BLaER1 treated with 17β-estradiol and CSF1 and Interleukin-3, amounts not matched to agents 10 nM and 100 nM (cell line): ENCODE measurements around the gene TADA1.
A peak's percentile ranks its signal among the peaks of the same experiment; 100 is the strongest.
"Not testable (repeated sequence)": the region's sequence is repeated elsewhere in the genome, so short reads cannot be mapped to it uniquely, and the experiment has no call there.

Experiments
- H3K27ac ChIP-seq, 11 experiments: shearing (Covaris generic); formaldehyde crosslinking; 2 replicates each; pipeline ENCODE4 v1.8.1; 2022
- H3K27me3 ChIP-seq, 11 experiments: shearing (Covaris generic); formaldehyde crosslinking; 2 replicates each; pipeline ENCODE4 v1.8.1; 2022
- H3K36me3 ChIP-seq, 11 experiments: shearing (Covaris generic); formaldehyde crosslinking; 2 replicates each; pipeline ENCODE4 v1.8.1; 2022
- H3K4me1 ChIP-seq, 10 experiments: shearing (Covaris generic); formaldehyde crosslinking; 2 replicates each; pipeline ENCODE4 v1.8.1; 2022
- H3K4me2 ChIP-seq, 11 experiments: shearing (Covaris generic); formaldehyde crosslinking; 2 replicates each; pipeline ENCODE4 v1.8.1; 2022
- H3K4me3 ChIP-seq, 10 experiments: shearing (Covaris generic); formaldehyde crosslinking; 2 replicates each; pipeline ENCODE4 v1.8.1; 2022
- H3K9ac ChIP-seq, 11 experiments: shearing (Covaris generic); formaldehyde crosslinking; 2 replicates each; pipeline ENCODE4 v1.8.1; 2022
- H3K9me3 ChIP-seq, 11 experiments: shearing (Covaris generic); formaldehyde crosslinking; replicated peaks in 1 of 11; 2 replicates each; pipeline ENCODE4 v1.8.1; 2022
- H4K20me1 ChIP-seq, 11 experiments: shearing (Covaris generic); formaldehyde crosslinking; 2 replicates each; pipeline ENCODE4 v1.8.1; 2022
- Cebpa-rat ChIP-seq, 11 experiments: shearing (Covaris generic); IDR thresholded peaks; 2 replicates each; pipeline ENCODE4 v1.8.1; 2022

TADA1 gene

DNA sequence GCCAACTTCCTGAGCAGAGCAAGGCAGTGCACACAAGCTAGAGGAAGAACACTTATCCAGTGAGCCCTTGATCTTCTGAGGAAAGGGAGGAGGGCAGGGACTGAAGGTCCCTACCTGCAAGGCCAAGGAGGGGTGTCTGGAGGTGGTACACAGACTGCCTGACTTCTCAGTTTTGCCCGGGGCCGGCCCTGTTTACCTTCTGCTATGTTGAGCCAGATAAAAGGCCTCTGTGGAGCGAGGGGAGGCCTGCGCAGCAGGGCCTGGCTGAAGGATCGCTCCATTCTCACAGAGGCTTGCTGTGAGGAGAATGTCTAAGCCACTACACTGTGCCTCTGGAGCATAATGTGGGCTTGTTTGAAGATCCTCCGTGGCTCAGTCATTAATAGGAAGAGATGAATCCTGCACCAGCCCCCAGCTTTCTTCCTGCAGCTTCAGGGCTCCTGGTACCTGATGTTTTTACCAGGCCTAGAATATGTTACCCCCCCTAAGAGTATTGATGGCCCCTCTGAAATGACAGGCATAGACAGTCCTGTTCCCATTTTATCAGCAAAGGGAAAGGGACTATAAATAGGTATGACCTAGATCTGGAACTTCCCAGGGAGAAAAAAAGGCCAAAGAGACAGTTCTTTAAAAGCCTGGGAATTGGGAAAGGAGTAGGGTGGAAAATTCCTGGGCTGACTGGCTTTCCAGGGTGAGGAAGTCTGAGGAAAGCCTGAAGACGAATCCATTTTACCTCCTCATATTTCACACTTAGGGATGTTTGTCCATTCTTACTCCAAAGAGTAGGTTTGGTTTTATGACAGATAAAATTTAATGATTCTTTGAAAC lies 32.1 kb downstream of the TADA1 start:
- Histone ChIP-seq H3K27me3 (no peaks in the 10 kb centered on the region), H4K20me1 (peaks cover 72 to 91% (median 80%) of the 10 kb centered on the region in 11 experiments; a peak in 21 of 22 replicates), H3K9me3 (no peaks in the 10 kb centered on the region), H3K36me3 (peaks cover 81 to 87% (median 83%) of the 10 kb centered on the region in 11 experiments), H3K9ac (peak overlapping the region in 1 of 11 experiments; percentile 52; a peak in 1 of 22 replicates), H3K27ac (no peak overlapping the region), H3K4me2 (no peak overlapping the region), H3K4me1 (peaks cover 19 to 47% (median 27%) of the 10 kb centered on the region in 10 experiments), H3K4me3 (no peak overlapping the region)
- no peak for TF ChIP-seq Cebpa-rat (IDR thresholded peaks at IDR 0.05)

DNA sequence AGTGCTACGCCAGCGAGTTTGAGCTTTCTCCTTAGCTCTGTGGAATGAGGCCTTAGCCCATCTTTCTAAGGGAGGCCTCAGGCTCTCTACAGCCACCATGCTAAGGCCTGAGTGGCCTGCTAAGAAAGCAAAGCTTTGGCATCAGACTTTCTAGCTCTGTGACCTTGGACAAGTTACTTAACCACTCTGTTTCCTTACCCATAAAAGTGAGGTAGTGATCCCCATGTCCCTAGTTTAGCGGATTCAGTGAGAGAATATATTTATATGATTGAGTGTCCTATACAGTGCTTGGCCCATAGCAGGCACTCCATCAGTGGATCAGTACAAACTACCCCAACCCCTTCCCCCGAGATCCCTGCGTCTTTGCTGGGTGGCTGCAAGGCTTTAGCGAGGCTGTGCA lies 32.7 kb downstream of the TADA1 start:
- Histone ChIP-seq H3K27me3 (no peaks in the 10 kb centered on the region), H4K20me1 (peaks cover 67 to 85% (median 74%) of the 10 kb centered on the region in 11 experiments; a peak in 21 of 22 replicates), H3K4me2 (no peak overlapping the region; a peak in 1 of 22 replicates), H3K9ac (peak overlapping the region in 2 of 11 experiments; percentile 0 to 52; a peak in 1 of 22 replicates), H3K27ac (no peak overlapping the region), H3K4me3 (no peak overlapping the region), H3K9me3 (no peaks in the 10 kb centered on the region), H3K4me1 (peaks cover 25 to 52% (median 33%) of the 10 kb centered on the region in 10 experiments), H3K36me3 (peaks cover 74 to 80% (median 76%) of the 10 kb centered on the region in 11 experiments)
- no peak for TF ChIP-seq Cebpa-rat (IDR thresholded peaks at IDR 0.05)

DNA sequence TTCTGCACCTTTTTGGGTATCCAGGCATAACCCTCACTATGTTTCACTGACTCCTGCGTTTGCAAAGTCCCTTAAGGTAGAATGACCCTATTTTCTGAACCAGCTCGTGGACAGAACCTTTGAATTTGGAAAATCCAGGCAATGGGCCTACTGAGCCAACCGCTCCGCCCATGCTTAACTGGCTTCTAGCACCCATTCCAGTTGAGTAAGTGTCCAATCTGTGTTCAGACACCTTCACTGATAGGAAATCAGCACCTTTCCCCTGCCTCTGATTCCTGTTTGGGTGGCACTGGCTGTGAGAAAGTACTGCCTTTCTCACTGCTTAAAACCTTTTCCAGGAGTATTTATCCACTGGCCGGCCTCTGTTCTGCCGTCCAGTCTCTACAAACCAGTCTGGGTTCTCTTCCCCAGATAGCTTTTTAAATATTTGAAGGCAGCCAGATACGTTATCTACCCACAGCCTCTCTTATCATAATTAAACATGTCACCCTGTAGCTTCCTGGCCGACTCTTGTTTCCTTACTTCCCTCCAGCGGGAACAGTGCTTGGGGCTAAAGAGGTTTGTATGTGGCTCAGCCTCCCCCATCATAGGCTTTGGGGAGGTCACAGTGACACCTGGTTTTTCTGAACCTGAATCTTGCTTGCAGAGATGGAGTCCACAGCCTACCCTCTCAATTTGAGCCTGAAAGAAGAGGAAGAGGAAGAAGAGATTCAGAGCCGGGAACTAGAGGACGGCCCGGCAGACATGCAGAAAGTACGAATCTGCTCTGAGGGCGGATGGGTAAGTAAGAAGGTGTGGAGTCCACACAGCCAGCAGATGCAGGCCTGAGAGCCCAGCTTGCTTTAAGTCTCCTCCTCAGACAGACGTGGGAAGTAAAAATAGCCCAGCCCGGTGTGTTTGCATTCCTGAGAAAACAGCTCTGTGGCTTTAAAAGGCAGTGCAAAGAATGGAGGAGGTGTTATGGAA lies 35.5 kb downstream of the TADA1 start:
- H3K36me3 ChIP-seq, result peaks cover 47 to 53% (median 49%) of the 10 kb centered on the region in 11 experiments
- peaks cover 27 to 62% (median 38%) of the 10 kb centered on the region in 10 experiments for H3K4me1 ChIP-seq
- H3K9me3 ChIP-seq, result no peaks in the 10 kb centered on the region
- H3K27ac ChIP-seq, result peak overlapping the region in 10 of 11 experiments; percentile 81 to 95 (median 88); a peak in 20 of 22 replicates
- peak overlapping the region; percentile 70 to 86 (median 80) for H3K4me3 ChIP-seq
- H3K9ac ChIP-seq, result peak overlapping the region; percentile 80 to 95 (median 85)
- peaks cover 40 to 57% (median 46%) of the 10 kb centered on the region in 11 experiments; a peak in 21 of 22 replicates for H4K20me1 ChIP-seq
- no peaks in the 10 kb centered on the region for H3K27me3 ChIP-seq
- no peak for TF ChIP-seq Cebpa-rat (IDR thresholded peaks at IDR 0.05)
- peak overlapping the region; percentile 83 to 98 (median 95) for H3K4me2 ChIP-seq

DNA sequence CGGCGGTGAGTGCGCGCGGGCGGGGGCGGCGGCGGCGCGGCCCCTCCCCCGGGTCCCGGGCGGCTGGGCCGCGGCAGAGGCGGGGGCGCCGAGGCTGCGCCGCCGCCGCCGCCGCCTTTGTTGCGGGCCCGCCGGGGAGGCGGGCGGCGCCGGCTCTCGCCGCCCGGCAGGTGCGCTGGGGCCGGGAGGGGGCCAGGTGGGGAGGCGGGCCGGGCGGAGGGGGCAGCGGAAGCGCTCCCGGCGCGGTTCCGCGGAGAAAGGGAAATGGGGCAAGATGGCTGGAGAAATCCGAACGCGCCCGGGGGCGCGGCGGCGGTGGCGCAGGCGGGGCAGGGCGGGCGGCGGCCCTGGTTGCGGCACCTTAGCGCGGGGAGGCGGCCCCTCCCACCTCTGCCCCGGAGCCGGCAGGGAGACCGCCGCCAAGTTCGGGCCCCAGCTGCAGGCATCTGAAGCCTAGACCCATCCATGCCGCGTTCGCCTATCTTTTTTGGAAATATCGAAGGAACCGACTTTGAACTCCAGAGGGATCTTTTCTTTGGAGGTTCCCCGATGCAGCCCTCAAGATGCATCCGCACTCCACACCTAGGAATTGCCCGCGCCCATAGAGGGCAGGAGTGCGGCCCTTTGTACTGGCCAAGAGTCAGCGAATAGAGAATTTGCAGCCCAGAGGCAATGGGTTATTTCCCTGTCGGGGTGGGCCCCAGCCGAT lies 36.3 kb downstream of the TADA1 start:
- H3K9me3 ChIP-seq, result no peaks in the 10 kb centered on the region; a peak in 1 of 22 replicates
- peaks cover 27 to 64% (median 38%) of the 10 kb centered on the region in 10 experiments for H3K4me1 ChIP-seq
- H4K20me1 ChIP-seq, result peaks cover 32 to 49% (median 38%) of the 10 kb centered on the region in 11 experiments; a peak in 21 of 22 replicates
- peak overlapping the region; percentile 80 to 95 (median 85) for H3K9ac ChIP-seq
- peaks cover 38 to 44% (median 41%) of the 10 kb centered on the region in 11 experiments for H3K36me3 ChIP-seq
- peak overlapping the region; percentile 83 to 98 (median 95) for H3K4me2 ChIP-seq
- H3K27me3 ChIP-seq, result no peaks in the 10 kb centered on the region
- peak overlapping the region; percentile 70 to 86 (median 80) for H3K4me3 ChIP-seq
- no peak for TF ChIP-seq Cebpa-rat (IDR thresholded peaks at IDR 0.05)
- H3K27ac ChIP-seq, result peak overlapping the region; percentile 71 to 95 (median 87)

DNA sequence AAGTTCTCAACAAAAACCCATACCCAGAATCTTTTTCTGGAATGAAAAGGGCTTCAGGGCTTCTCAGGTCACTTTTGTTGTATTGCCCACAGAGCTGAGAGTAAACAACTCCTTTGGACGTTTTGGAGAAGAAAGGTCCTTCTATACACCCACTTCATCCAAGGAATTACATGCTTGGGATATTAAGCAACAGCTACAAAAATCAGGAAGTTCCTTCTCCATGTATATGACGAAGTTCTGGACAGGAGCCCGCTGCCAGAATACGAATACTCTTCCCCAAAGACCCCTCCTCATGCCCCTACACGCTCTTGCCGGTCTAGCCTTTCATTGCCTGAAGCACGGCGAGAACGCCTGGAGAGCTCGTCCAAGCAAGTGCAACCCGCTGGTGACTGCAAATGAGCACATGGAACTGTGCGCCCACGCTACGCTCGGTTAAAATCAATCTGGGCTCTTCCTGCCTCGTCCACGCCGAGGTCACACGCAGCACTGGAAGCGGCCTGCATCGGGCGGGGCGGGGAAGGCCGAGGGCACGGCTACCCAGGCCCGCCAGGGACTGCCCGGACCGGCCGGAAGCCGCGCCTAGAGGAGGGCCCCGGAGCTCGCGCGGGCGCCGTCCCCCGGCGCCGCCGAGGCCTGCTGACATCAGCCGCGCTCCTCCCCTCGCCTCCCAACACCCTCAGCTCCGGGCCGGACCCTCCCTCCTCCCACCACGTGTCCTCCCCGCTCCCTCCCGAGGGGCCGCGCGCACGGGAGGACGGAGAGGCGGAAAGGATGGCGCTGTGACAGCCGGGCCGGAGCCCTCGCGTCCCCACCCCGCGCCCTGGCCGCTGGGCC lies 37.1 kb downstream of the TADA1 start, which contains the start of gene POGK:
Gene POGK (plus strand): TSS at position 710 of the 834 bp plus-strand sequence. CDS start 1,482 bp downstream, outside the sequence.
- Histone ChIP-seq H3K36me3 (peaks cover 31 to 37% (median 33%) of the 10 kb centered on the region in 11 experiments), H3K4me2 (peak within 1 kb of the TSS; percentile 83 to 98 (median 95)), H3K27me3 (no peaks in the 10 kb centered on the region), H4K20me1 (peaks cover 24 to 41% (median 30%) of the 10 kb centered on the region in 11 experiments; a peak in 20 of 22 replicates), H3K9ac (peak within 1 kb of the TSS; percentile 80 to 95 (median 85)), H3K4me1 (peaks cover 27 to 60% (median 37%) of the 10 kb centered on the region in 10 experiments), H3K4me3 (peak within 1 kb of the TSS; percentile 70 to 86 (median 80)), H3K27ac (peak within 1 kb of the TSS; percentile 71 to 95 (median 87)), H3K9me3 (peaks cover 0 to 4% (median 0%) of the 10 kb centered on the region in 11 experiments; a peak in 2 of 22 replicates)
- TF ChIP-seq Cebpa-rat (IDR thresholded peaks at IDR 0.05), result no peak

DNA sequence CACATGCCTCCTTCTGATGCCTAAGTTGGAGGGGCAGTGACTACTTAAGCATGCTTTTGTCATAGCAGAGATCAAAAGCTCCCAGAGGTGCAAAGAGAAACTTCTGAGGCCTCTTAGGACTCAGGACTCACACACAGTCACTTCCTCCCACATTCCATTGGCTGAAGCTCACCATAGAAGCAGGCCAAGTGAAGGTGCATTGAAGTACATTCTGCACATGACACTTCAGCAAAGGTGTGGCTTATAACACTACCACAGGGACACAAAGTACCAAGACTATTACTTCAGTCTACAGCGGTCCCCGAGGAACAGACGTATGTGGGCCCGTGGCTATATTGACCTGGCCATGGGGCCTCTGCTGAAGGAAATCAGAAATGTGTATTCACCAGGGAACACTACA lies 39.3 kb downstream of the TADA1 start:
- Histone ChIP-seq H3K27me3 (no peaks in the 10 kb centered on the region), H3K9ac (no peak overlapping the region), H4K20me1 (peaks cover 4 to 19% (median 13%) of the 10 kb centered on the region in 11 experiments; a peak in 15 of 22 replicates), H3K4me3 (no peak overlapping the region), H3K4me1 (peaks cover 25 to 39% (median 28%) of the 10 kb centered on the region in 10 experiments), H3K9me3 (peaks cover 3 to 14% (median 8%) of the 10 kb centered on the region in 11 experiments; a peak in 20 of 22 replicates), H3K36me3 (peaks cover 8 to 14% (median 10%) of the 10 kb centered on the region in 11 experiments), H3K27ac (no peak overlapping the region), H3K4me2 (no peak overlapping the region)
- TF ChIP-seq Cebpa-rat (IDR thresholded peaks at IDR 0.05), result no peak

DNA sequence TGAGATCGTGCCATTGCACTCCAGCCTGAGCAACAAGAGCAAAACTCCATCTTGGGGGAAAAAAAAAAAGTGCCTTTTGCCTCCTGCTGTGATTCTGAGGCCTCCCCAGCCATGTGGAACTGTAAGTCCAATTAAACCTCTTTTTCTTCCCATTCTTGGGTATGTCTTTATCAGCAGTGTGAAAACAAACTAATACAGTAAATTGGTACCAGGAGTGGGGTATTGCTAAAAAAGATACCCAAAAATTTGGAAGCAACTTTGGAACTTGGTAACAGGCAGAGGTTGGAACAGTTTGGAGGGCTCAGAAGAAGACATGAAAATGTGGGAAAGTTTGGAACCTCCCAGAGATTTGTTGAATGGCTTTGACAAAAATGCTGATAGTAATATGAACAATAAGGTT lies 46.3 kb downstream of the TADA1 start:
- not testable (repeated sequence) for H3K36me3 ChIP-seq, H3K27ac ChIP-seq

More for the DNA sequence above, 46.3 kb downstream of the TADA1 start:
- H3K27me3 ChIP-seq, H4K20me1 ChIP-seq, H3K9ac ChIP-seq, H3K4me2 ChIP-seq, H3K4me1 ChIP-seq: not testable (repeated sequence)
- Histone ChIP-seq H3K9me3 (peaks cover 53 to 69% (median 60%) of the 10 kb centered on the region in 11 experiments), H3K4me3 (peak overlapping the region in 2 of 10 experiments; percentile 0 to 1; a peak in 1 of 20 replicates)
